ENCODE measurements around the gene CHST10. TPM values are rescaled to one million over a fixed set of nuclear protein-coding genes. Genes with fewer than 3 reads are reported as not detected.

The CHST10 gene
- total and polyA plus RNA-seq, 11 donors: 5.8 to 14.1 (median 8.8) TPM

DNA sequence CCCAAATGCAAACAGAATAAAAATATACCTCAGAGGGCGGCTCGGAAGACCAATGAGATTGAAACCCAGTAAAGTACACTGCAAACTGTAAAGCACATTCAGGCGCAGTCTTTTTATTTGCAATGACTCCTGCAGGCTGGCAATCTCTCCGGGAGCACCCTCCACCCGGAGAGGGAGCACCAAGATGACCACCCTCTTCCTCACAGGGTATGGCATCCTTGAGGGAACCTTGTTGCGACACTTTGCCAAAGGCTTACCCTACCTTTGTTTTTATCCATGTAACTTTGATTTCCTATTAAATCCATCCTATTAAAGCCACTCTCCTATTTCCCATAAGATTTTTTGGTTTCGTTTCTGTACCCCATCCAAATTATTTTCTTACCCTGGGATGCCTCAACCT lies 16.2 kb downstream of the CHST10 start:
- no peaks in the 10 kb centered on the region for H3K27me3 ChIP-seq
- WGBS, 4 donors: 95 to 99% (median 97%) methylated on average over 7 of the region's 7 CpGs
- H3K27ac ChIP-seq: no peak overlapping the region
- no peak for ATAC-seq
- intact Hi-C loops (cut with DNase I): no loop called here
- no peaks in the 10 kb centered on the region for H3K9me3 ChIP-seq
- H3K4me1 ChIP-seq: no peaks in the 10 kb centered on the region
- no peak for TF ChIP-seq POLR2A (IDR thresholded peaks at IDR 0.05)
- TF ChIP-seq, protein P1, sequence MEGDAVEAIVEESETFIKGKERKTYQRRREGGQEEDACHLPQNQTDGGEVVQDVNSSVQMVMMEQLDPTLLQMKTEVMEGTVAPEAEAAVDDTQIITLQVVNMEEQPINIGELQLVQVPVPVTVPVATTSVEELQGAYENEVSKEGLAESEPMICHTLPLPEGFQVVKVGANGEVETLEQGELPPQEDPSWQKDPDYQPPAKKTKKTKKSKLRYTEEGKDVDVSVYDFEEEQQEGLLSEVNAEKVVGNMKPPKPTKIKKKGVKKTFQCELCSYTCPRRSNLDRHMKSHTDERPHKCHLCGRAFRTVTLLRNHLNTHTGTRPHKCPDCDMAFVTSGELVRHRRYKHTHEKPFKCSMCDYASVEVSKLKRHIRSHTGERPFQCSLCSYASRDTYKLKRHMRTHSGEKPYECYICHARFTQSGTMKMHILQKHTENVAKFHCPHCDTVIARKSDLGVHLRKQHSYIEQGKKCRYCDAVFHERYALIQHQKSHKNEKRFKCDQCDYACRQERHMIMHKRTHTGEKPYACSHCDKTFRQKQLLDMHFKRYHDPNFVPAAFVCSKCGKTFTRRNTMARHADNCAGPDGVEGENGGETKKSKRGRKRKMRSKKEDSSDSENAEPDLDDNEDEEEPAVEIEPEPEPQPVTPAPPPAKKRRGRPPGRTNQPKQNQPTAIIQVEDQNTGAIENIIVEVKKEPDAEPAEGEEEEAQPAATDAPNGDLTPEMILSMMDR (IDR thresholded peaks at IDR 0.05): no peak
- no peak overlapping the region for H3K4me3 ChIP-seq
- H3K36me3 ChIP-seq: peaks cover 0 to 68% (median 37%) of the 10 kb centered on the region in 9 donors
- no peak for DNase-seq

DNA sequence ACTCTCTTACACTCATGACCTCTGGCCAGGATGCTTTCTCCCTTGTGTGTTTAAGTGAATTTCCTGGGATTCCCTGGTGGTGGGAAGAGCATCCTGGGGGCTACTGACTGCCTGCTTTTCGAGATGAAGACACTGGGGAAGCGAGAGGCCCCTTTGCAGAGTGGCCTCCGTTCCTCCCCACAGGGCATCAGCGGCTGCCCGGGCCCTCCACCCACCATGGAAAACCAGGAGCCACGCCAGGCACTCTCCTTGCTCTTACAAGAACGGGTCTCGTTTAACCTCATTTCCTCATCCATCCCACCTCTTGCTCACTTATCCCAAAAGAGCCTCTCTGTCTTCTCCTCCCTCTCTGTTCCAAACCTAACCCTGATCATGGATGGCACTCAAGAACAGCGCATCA lies 17.8 kb downstream of the CHST10 start:
- TF ChIP-seq, protein P1 (IDR thresholded peaks at IDR 0.05): no peak
- no peak for TF ChIP-seq POLR2A (IDR thresholded peaks at IDR 0.05)
- DNase-seq (no peak), ATAC-seq (no peak)
- no peaks in the 10 kb centered on the region for H3K27me3 ChIP-seq
- H3K36me3 ChIP-seq: peaks cover 0 to 69% (median 34%) of the 10 kb centered on the region in 9 donors
- H3K9me3 ChIP-seq: no peaks in the 10 kb centered on the region
- intact Hi-C loops (cut with DNase I): no loop called here
- H3K4me3 ChIP-seq: no peak overlapping the region
- no peak overlapping the region for H3K27ac ChIP-seq
- WGBS, 4 donors: 91 to 93% (median 92%) methylated on average over 9 of the region's 9 CpGs
- H3K4me1 ChIP-seq: no peaks in the 10 kb centered on the region

DNA sequence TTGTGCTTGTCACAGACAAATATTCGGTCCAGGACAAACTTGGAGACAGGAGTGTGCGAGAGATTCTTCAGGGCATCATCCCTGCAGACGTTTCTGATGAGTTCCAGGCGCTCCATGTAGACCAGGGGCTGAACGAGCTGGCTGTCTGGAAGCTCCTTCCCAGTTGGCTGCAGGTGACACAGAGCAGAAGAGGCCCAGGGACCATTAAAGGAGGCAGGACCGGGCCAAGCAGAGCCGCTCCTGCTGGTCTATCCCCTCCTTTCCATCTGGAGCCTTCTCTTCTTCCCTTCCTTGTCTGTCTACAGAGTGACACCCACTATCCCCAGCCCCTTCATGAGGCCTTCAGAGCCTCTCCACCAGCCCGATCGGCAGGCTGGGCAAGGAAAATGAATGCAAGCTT lies 19.5 kb downstream of the CHST10 start:
- no peak for DNase-seq
- Histone ChIP-seq H3K9me3 (no peaks in the 10 kb centered on the region), H3K27ac (no peak overlapping the region), H3K27me3 (no peaks in the 10 kb centered on the region), H3K4me3 (no peak overlapping the region), H3K36me3 (peaks cover 0 to 74% (median 46%) of the 10 kb centered on the region in 9 donors), H3K4me1 (no peaks in the 10 kb centered on the region)
- no peak for TF ChIP-seq POLR2A (IDR thresholded peaks at IDR 0.05)
- TF ChIP-seq, protein P1 (IDR thresholded peaks at IDR 0.05): no peak
- no peak for ATAC-seq
- WGBS, 4 donors: 84 to 88% (median 86%) methylated on average over 9 of the region's 9 CpGs
- intact Hi-C loops (cut with DNase I): no loop called here

DNA sequence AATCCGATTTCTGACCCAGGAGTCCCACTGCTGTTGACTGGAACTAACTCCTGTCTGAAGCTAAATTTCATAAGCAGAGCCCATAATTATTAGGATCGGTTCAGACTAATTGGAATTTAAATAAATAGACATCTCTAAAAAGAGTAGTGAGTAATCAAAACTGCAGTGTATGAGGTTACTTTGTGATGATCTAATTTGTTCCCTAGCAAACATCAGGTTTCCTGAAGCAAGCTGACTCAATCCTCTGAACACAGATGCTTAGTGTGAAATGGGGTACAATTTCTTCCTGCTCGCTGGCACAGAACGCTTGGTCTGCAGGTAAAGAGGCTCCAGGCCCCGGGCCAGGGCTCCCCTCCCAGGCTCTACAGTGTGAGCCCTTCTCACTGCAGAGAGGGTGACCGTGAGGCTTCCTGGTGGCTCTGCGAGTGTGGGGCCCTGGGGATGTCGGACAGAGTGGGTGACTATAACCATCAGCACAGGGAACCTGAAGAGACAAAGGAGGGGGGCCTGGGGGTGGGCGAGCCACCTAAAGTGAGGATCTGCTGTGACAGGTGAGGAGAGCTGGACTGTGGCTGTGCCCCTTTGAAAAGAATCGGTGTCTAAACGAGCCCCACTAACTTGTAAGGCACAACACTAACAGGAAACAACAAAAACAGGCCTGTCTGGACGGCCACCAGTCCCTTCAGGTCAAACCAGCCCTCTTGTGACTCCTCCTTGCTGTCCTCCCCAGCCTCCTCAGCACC lies 20.2 kb downstream of the CHST10 start:
- H3K27me3 ChIP-seq: no peaks in the 10 kb centered on the region
- H3K27ac ChIP-seq: no peak overlapping the region
- peaks cover 0 to 76% (median 50%) of the 10 kb centered on the region in 9 donors for H3K36me3 ChIP-seq
- intact Hi-C loops (cut with DNase I): no loop called here
- H3K4me1 ChIP-seq: no peaks in the 10 kb centered on the region
- H3K9me3 ChIP-seq: no peaks in the 10 kb centered on the region
- TF ChIP-seq, protein P1 (IDR thresholded peaks at IDR 0.05): no peak
- TF ChIP-seq POLR2A (IDR thresholded peaks at IDR 0.05): no peak
- DNase-seq (no peak), ATAC-seq (no peak)
- WGBS, 4 donors: 82 to 94% (median 87%) methylated on average over 10 to 12 of the region's 12 CpGs
- H3K4me3 ChIP-seq: no peak overlapping the region

Data from heart left ventricle (tissue), 16 donors.